ENCODE data around the gene GPX4.

DNA sequence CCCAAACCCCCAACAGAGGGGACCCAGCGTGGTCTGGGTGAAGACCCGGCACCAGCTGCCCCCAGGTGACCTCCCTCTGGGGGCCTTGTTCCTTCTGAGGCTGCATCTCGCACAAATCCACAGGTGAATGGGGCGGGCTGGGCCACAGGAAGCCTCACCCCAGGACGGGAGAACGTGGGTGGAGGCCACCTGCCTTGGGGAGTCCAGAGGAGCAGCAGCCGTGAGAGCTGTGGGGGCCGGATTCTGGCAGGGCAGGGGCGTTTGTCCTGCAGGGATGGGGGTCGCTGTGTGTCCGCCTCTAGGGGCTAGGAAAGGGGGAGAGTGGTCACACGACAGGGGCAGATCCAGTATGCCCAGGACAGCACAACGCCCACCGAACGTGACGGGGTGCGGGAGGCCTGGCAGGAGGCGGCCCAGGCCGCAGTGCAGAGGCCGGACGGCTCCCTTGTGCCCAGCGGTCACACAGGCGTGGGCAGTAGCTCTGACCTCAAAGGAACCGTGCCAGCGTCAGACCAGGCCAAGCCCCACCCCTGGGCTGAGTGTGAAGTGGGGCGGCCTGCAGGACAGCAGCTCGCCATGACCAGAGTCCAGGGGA, 15.3 kb upstream of the GPX4 start:
- TF ChIP-seq, protein P1, sequence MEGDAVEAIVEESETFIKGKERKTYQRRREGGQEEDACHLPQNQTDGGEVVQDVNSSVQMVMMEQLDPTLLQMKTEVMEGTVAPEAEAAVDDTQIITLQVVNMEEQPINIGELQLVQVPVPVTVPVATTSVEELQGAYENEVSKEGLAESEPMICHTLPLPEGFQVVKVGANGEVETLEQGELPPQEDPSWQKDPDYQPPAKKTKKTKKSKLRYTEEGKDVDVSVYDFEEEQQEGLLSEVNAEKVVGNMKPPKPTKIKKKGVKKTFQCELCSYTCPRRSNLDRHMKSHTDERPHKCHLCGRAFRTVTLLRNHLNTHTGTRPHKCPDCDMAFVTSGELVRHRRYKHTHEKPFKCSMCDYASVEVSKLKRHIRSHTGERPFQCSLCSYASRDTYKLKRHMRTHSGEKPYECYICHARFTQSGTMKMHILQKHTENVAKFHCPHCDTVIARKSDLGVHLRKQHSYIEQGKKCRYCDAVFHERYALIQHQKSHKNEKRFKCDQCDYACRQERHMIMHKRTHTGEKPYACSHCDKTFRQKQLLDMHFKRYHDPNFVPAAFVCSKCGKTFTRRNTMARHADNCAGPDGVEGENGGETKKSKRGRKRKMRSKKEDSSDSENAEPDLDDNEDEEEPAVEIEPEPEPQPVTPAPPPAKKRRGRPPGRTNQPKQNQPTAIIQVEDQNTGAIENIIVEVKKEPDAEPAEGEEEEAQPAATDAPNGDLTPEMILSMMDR (IDR thresholded peaks at IDR 0.05; ENCODE audit: low read length), result no peak
- no peak for TF ChIP-seq EZH2 (IDR thresholded peaks at IDR 0.05; ENCODE audit: borderline replicate concordance, low read length)

All from OCI-LY1 (cell line).